ENCODE results near the gene CFH. TPM values are rescaled to one million over a fixed set of nuclear protein-coding genes. Genes with fewer than 3 reads are reported as not detected.
"Not testable (repeated sequence)": the region's sequence is repeated elsewhere in the genome, so short reads cannot be mapped to it uniquely, and the experiment has no call there.

Gene CFH
- total RNA-seq, 1 experiment from 2014 or later, result 76.5 TPM

GRCh38 chr1:196667131-196667530 lies 15.3 kb downstream of the CFH start:
- DNase-seq (ENCODE audit: low read depth), result no peak

DNA sequence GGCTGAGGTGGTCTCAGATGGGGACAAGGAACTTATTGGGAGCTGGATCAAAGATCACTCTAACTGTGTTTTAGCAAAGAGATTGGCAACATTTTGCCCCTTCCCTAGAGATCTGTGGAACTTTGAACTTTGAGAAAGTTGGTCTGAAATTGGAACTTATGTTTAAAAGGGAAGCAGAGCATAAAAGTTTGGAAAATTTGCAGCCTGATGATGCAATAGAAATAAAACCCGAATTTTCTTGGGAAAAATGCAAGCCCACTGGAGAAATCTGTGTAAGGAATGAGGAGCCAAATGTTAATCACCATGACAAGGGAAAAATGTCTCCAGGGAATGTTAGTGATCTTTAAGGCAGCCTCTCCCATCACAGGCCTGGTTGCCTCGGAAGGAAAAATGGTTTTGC lies 17.2 kb downstream of the CFH start:
- no peak for DNase-seq (ENCODE audit: low read depth)

DNA sequence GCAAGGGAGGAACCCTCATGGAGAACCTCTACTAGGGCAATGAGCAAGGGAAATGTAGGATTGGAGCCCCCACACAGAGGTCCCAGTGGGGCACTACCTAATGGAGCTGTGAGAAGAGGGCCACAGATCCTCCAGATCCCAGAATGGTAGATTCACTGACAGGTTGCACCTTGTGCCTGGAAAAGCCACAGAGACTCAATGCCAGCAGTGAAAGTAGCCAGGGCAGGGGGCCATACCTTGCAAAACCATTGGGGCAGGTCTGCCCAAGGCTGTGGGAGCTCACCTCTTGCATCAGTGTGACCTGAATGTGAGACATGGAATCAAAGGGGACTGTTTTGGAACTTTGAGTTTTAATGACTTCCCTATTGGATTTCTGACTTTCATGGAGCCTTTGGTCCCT lies 17.9 kb downstream of the CFH start:
- DNase-seq (ENCODE audit: low read depth), result no peak

- DNase-seq (ENCODE audit: low read depth), result no peak
These were observed 23.1 kb downstream of the CFH start for GRCh38 chr1:196674908-196675307.

DNA sequence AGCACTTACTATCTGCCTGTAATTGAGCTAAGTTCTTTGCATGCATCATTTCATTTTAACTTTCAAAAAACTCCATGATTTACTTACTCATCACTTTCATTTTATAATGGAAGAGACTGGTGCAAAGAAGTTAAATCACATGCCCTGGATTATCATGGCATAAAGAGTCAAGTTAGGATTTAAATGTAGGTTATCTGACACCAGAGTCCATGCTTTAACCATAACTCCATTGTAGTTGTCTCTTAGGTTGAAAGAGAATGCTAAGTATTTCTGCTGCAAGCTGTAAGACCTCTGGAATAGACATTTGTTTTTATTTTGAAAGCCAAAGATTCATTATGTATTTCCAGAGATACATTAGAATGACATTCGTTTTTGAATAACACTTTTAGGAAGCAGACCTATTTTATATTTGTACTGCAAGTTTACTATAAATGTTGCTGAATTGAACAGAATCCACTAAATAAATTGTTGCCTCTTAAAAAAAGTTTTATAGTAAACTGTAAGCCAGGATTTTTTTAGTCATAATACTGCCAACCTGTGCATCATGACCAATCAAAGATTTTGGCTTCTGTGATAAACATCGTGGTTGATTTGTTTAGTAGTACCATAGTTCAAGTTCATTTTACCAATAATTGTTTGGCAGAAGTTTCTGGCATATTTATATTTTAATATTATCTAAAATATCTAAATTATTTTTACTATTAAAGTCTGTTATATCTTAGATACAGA lies 26.1 kb downstream of the CFH start:
- peak; percentile 50 for DNase-seq (ENCODE audit: low read depth)

- DNase-seq (ENCODE audit: low read depth), result peak; percentile 80
These were observed 26.7 kb downstream of the CFH start for GRCh38 chr1:196678510-196678884.

GRCh38 chr1:196680107-196680506 lies 28.3 kb downstream of the CFH start:
- DNase-seq (ENCODE audit: low read depth), result peak; percentile 77

- DNase-seq (ENCODE audit: low read depth), result no peak
These were observed 32.6 kb downstream of the CFH start for GRCh38 chr1:196684476-196684875.

DNA sequence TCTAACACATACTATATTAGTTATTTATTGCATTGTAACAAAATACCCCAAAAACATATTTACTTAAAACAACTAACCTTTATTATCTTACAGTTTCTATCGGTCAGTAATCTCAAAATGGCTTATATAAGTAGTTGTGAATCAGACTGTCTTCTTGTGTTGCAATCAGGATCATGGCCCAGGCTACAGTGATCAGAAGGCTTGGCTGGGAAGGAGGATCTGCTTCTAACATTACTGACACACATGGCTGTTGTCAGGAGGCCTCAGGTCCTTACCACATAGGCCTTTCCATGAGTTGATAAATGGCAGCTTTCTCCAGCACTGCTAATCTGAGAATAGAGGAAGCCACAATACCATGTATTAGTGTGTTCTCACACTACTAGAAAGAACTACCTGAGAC lies 33.7 kb downstream of the CFH start:
- DNase-seq (ENCODE audit: low read depth), result no peak

DNA sequence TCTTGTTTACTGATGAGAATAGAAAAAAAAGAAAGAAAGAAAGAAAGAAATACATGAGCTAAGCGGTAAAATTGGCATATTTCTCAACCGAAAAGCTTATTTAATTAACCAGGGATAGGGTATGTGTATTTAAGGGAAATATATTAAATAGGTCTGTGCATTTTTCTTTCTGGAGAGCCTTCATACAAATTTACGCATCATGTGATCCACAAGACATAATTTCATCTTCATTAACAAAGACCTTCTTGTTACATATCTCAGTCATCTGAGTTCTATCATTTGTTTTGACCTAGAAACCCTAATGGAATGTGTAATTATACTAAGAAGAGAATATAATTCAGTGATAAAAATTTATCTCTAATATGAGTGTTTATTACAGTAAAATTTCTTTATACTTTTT lies 37.2 kb downstream of the CFH start:
- DNase-seq (ENCODE audit: low read depth), result no peak

GRCh38 chr1:196690582-196690981 lies 38.7 kb downstream of the CFH start:
- no peak for DNase-seq (ENCODE audit: low read depth)

- DNase-seq (ENCODE audit: low read depth), result no peak
These were observed 47.1 kb downstream of the CFH start for GRCh38 chr1:196698993-196699392.

- DNase-seq (ENCODE audit: low read depth), result no peak
These were observed 49.3 kb downstream of the CFH start for GRCh38 chr1:196701144-196701543.

DNA sequence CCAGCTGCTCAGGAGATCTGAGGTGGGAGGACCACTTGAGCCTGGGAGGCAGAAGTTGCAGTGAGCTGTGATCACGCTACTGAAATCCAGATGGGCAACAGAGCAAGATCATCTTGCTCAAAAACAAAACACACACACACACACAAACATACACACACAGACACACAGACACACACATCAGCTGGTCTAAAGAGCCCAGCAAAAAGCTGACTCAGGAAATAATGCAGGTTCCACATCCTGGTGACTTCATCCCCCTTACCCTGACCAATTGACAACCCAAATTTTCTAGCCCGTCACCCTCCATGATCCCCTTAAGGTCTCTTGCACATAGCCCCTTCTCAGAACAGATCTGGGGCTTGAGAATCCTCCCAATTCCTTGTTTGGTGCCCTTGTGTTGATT lies 58.0 kb downstream of the CFH start:
- DNase-seq (ENCODE audit: low read depth), result not testable (repeated sequence)

DNA sequence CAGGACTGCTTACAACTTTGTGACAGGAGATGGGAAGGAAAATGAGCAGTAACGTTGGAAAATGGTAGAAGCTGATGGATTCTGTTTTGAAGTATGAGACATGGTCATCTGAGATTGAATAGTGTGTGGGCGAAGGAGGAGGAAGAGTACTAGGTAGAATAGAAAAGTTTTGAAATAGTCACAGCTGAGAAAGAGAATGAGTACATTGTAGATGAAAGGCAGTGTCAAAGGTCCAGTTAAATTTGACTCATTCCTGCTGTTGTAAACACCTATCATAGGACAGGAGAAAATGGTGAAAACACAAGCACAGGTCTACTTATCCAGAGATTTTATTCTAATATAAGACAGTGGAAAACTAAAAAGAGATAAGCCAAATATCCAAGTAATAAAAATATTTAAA lies 66.0 kb downstream of the CFH start:
- no peak for DNase-seq (ENCODE audit: low read depth)

DNA sequence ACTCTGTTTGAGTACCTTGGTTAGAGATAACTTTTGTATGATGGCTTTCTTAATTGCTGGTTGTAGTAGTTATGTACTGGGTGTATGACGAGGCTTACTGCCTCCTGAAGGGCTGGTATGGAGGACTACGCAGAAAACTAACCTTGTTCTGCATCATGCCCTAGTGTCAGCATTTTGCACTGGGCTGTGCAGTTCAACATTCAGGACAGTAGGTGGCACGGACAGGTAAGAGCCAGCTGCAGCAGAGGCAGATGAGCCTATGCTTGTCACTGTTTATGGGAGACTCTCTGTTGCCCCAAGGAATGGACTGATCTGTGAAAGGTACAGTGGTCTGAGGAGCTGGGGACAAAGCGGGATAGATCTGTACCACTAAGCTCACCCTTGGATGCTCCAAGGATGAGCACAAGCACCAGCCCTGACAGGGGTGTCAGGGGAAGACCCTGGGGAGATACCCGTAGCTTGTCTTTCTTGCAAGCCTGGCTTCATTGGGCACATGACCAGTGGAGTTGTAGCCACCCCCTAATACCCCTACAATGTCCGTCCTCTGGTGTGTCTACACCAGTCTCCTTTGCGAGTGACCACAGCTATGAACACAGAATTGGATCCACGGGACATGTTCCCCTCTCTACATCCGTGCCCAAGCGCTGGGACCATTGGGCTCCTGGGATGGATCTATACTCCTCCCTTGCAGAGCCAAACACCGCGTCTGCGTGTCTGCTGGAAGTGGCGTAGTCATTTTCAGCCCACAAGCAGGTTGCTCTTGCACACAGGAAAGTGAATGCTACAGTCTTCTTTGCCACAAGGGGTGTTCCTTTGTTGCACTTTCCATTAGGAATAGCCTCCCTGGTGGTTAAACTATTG lies 71.7 kb downstream of the CFH start:
- DNase-seq (ENCODE audit: low read depth), result peak; percentile 54

GRCh38 chr1:196732526-196732925 lies 80.7 kb downstream of the CFH start:
- peak; percentile 15 for DNase-seq (ENCODE audit: low read depth)

DNA sequence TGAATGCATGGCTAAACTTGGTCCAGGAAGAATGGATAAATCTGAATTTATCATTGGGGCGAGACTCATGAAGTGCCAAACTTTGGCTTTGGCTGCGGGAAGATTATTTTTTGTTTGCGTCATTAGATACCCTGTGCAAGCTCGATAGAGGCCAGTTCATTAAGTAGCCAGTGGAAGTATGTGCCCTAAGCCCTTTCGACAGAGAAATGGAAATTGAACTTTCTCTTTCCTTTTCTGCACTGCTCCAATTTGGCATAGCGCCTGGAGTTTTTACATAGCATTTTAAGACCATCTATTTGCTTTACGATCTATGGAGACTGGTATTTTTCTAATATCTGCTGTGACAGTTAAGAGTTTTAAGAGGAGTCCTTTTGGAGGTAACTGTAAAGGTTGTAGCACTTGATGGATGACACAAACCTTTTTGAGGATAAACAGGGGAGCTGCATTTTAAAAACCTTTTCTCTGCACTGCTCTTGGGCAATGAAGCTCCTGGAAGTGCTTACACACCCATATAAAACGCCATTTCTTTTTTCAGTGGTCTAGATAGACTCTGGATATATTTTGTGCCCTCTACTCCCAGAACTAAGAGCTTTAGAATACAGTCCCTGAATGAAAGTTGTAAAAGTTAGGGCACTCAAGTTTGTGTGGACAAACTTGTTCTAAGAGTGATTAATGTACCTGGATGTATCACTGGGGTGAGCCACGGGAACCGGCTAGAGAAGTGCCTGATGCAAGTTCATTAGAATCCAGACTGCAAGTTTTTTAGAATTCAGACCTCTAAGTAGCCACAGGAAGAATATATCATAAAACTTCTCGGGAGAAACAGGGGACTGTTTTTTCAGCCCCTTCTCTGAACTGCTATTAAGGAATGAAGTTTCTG lies 81.5 kb downstream of the CFH start:
- peak; percentile 40 for DNase-seq (ENCODE audit: low read depth)

DNA sequence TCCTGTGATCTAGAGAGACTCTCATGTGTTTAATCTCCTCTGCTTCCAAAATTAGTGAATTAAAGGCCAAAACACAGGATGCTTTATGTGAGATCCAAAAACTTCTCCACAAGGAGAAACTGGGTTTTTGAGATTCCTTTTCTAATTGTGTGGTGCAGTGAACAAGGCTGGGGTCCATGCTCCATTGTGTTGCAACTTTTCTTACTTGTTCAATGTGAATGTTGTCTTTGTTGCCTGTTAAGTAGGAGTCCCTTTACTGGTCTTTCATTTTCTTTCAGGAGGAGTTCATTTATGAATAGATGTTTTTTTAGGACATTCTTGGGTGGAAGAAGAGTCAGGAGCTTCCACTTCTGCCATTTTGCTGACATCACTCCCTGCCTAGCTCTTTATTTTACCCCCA lies 82.2 kb downstream of the CFH start:
- no peak for DNase-seq (ENCODE audit: low read depth)

- peak; percentile 43 for DNase-seq (ENCODE audit: low read depth)
These were observed 82.6 kb downstream of the CFH start for GRCh38 chr1:196734460-196734859.

DNA sequence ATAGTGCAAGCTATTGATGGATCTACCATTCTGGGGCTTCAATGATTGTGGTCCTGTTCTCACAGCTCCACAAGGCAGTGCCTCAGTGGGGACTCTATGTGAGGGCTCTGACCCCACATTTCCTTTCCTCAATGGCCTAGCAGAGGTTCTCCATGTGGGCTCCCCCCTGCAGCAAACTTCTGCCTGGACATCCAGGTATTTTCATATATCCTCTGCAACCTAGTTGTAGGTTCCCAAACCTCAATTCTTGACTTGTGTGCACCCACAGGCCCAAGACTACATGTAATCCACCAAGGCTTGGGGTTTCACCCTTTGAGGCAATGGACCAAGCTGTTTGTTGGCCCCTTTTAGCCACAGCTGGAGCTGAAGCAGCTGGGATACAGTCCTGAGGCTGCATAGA lies 86.9 kb downstream of the CFH start:
- DNase-seq (ENCODE audit: low read depth), result no peak

- DNase-seq (ENCODE audit: low read depth), result peak; percentile 56
These were observed 91.4 kb downstream of the CFH start for GRCh38 chr1:196743244-196743643.
